Measurements from ENCODE around the gene JAZF1.

- TF ChIP-seq, protein P1, sequence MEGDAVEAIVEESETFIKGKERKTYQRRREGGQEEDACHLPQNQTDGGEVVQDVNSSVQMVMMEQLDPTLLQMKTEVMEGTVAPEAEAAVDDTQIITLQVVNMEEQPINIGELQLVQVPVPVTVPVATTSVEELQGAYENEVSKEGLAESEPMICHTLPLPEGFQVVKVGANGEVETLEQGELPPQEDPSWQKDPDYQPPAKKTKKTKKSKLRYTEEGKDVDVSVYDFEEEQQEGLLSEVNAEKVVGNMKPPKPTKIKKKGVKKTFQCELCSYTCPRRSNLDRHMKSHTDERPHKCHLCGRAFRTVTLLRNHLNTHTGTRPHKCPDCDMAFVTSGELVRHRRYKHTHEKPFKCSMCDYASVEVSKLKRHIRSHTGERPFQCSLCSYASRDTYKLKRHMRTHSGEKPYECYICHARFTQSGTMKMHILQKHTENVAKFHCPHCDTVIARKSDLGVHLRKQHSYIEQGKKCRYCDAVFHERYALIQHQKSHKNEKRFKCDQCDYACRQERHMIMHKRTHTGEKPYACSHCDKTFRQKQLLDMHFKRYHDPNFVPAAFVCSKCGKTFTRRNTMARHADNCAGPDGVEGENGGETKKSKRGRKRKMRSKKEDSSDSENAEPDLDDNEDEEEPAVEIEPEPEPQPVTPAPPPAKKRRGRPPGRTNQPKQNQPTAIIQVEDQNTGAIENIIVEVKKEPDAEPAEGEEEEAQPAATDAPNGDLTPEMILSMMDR (IDR thresholded peaks at IDR 0.05) = no peak
- no peak for TF ChIP-seq POLR2A (IDR thresholded peaks at IDR 0.05)
These were observed 167.2 kb downstream of the JAZF1 start for GRCh38 chr7:28013441-28013840.
